IMR-90 (cell line): ENCODE results near the gene ADCK1. TPM values are rescaled to one million over a fixed set of nuclear protein-coding genes. Genes with fewer than 3 reads are reported as not detected.
"Not testable (repeated sequence)": the region's sequence is repeated elsewhere in the genome, so short reads cannot be mapped to it uniquely, and the experiment has no call there.

Source experiments
- ATAC-seq: fragments of 200-7000 bp; cut with Tn5 transposase; 2 replicates; pipeline ENCODE4 v1.9.1; 2020; ENCODE audit warnings: low read depth, mild to moderate bottlenecking, moderate library complexity
- BruUV-seq: library from RNA; stranded (reverse); fragments of 400-500 nt; replicated peaks from 2 replicates; lab custom pipeline; 2021; lab: Mats Ljungman, UMichigan
- CTCF ChIA-PET: fragments of 300-600 bp; formaldehyde crosslinking; extraction: SDS; loops from one replicate; lab custom pipeline; 2021; ENCODE audit warnings: antibody characterized with exemption; lab: Yijun Ruan, JAX
- POLR2A ChIA-PET: fragments of 300-600 bp; sonication (Branson Sonifier 250); formaldehyde crosslinking; loops from one replicate; lab custom pipeline; 2022; ENCODE audit warnings: antibody characterized with exemption; ENCODE audit not compliant: unreplicated experiment; lab: Charles Lee
- DNase-seq: peaks from one replicate; pipeline ENCODE4 v3.0.0; 2013
- H2AFZ ChIP-seq: replicated peaks from 2 replicates; pipeline ENCODE3; 2013; ENCODE audit warnings: low read length, mild to moderate bottlenecking; ENCODE audit not compliant: poor library complexity
- H2AK5ac ChIP-seq: 2 replicates; pipeline ENCODE4 v1.6.1; 2013; ENCODE audit warnings: low read depth, low read length, inconsistent platforms
- H2AK9ac ChIP-seq: replicated peaks from 2 replicates; pipeline ENCODE3; 2013; ENCODE audit warnings: mild to moderate bottlenecking, low read depth, low read length, moderate library complexity; ENCODE audit not compliant: poor library complexity
- H2BK120ac ChIP-seq: 2 replicates; pipeline ENCODE4 v1.6.1; 2013; ENCODE audit warnings: low read depth, low read length, inconsistent platforms
- H2BK15ac ChIP-seq: 3 replicates; pipeline ENCODE4 v1.6.1; 2013; ENCODE audit warnings: low read depth, low read length, inconsistent platforms
- H2BK20ac ChIP-seq: 2 replicates; pipeline ENCODE4 v1.6.1; 2013; ENCODE audit warnings: low read depth, mild to moderate bottlenecking, inconsistent platforms, low read length, moderate library complexity
- H2BK5ac ChIP-seq: 2 replicates; pipeline ENCODE4 v1.6.1; 2013; ENCODE audit warnings: mild to moderate bottlenecking, low read depth, low read length, inconsistent platforms; ENCODE audit not compliant: poor library complexity, severe bottlenecking
- H3K14ac ChIP-seq: replicated peaks from 2 replicates; pipeline ENCODE4 v1.6.1; 2013; ENCODE audit warnings: low read depth, low read length, inconsistent platforms
- H3K18ac ChIP-seq: 2 replicates; pipeline ENCODE4 v1.6.1; 2013; ENCODE audit warnings: low read depth, low read length, control low read depth
- H3K23ac ChIP-seq: 2 replicates; pipeline ENCODE4 v1.6.1; 2013; ENCODE audit warnings: low read depth, low read length, inconsistent platforms
- H3K27ac ChIP-seq: 2 replicates; pipeline ENCODE4 v1.5.1; 2013; ENCODE audit warnings: mild to moderate bottlenecking, control low read depth, low read length; ENCODE audit not compliant: insufficient read depth
- H3K27me3 ChIP-seq: 2 replicates; pipeline ENCODE4 v1.6.1; 2013; ENCODE audit warnings: low read length; ENCODE audit not compliant: control insufficient read depth, insufficient read depth
- H3K36me3 ChIP-seq: 2 replicates; pipeline ENCODE4 v1.6.1; 2013; ENCODE audit warnings: low read length, mixed read lengths; ENCODE audit not compliant: control insufficient read depth, insufficient read depth
- H3K4ac ChIP-seq: 2 replicates; pipeline ENCODE4 v1.6.1; 2013; ENCODE audit warnings: low read depth, low read length, inconsistent platforms
- H3K4me1 ChIP-seq: 2 replicates; pipeline ENCODE4 v1.6.1; 2013; ENCODE audit warnings: low read length, mixed read lengths; ENCODE audit not compliant: control insufficient read depth, insufficient read depth
- H3K4me2 ChIP-seq: 2 replicates; pipeline ENCODE4 v1.6.1; 2013; ENCODE audit warnings: low read depth, mild to moderate bottlenecking, control low read depth, low read length, moderate library complexity
- H3K4me3 ChIP-seq: 2 replicates; pipeline ENCODE4 v1.5.1; 2013; ENCODE audit warnings: low read depth, mild to moderate bottlenecking, control low read depth, low read length, moderate library complexity; ENCODE audit not compliant: insufficient read depth
- H3K56ac ChIP-seq: 2 replicates; pipeline ENCODE4 v1.6.1; 2013; ENCODE audit warnings: low read length, inconsistent platforms; ENCODE audit not compliant: insufficient read depth; ENCODE audit errors: extremely low read depth
- H3K79me1 ChIP-seq, 2 experiments: 2 replicates each; pipeline ENCODE4 v1.6.1; 2013; ENCODE audit warnings: low read length in 2 of 2, inconsistent platforms in 1 of 2, low read depth in 1 of 2
- H3K9ac ChIP-seq: 2 replicates; pipeline ENCODE4 v1.6.1; 2013; ENCODE audit warnings: low read depth, low read length, control low read depth
- H3K9me1 ChIP-seq: 2 replicates; pipeline ENCODE4 v1.6.1; 2013; ENCODE audit warnings: low read length, inconsistent platforms; ENCODE audit not compliant: insufficient read depth
- H3K9me3 ChIP-seq: 2 replicates; pipeline ENCODE4 v1.6.1; 2013; ENCODE audit warnings: low read length; ENCODE audit not compliant: control insufficient read depth, insufficient read depth
- H4K20me1 ChIP-seq: 2 replicates; pipeline ENCODE4 v1.6.1; 2013; ENCODE audit warnings: low read length, inconsistent platforms; ENCODE audit not compliant: insufficient read depth
- H4K5ac ChIP-seq: 2 replicates; pipeline ENCODE4 v1.6.1; 2013; ENCODE audit warnings: mild to moderate bottlenecking, low read depth, low read length, control low read depth
- H4K8ac ChIP-seq, 2 experiments: 2 replicates each; pipeline ENCODE4 v1.6.1; 2013; ENCODE audit warnings: low read depth in 2 of 2, low read length in 2 of 2, control low read depth in 1 of 2, inconsistent platforms in 1 of 2
- H4K91ac ChIP-seq: 2 replicates; pipeline ENCODE4 v1.6.1; 2013; ENCODE audit warnings: low read depth, low read length, inconsistent platforms; ENCODE audit not compliant: insufficient read depth
- WGBS, 2 experiments: methylation state at CpG; one replicate each; pipeline versions ENCODE4 v1.1.5 to v1.1.7; 2013; ENCODE audit warnings: missing lambda C conversion rate in 2 of 2; ENCODE audit not compliant: insufficient read length in 1 of 2; ENCODE audit errors: extremely low coverage in 2 of 2; 5-methylcytosine and 5-hydroxymethylcytosine counted together
- dilution Hi-C: fragments of 300-500 bp; cut with HindIII; formaldehyde crosslinking; loops from one replicate; pipeline ENCODE4 v1.14.3; 2018; ENCODE audit warnings: low sequenced_read_pairs; ENCODE audit not compliant: unreplicated experiment
- in situ Hi-C: fragments of 300-500 bp; cut with MboI; formaldehyde crosslinking; loops from 3 replicates; pipeline ENCODE4 v1.14.3; 2019; ENCODE audit warnings: low sequenced_read_pairs, inconsistent platforms, mixed read lengths
- intact Hi-C: fragments of 100-400 bp; cut with micrococcal nuclease; formaldehyde crosslinking; loops from 2 replicates; pipeline ENCODE4 v1.10.0; 2022
- polyA plus RNA-seq, 3 experiments: library from polyadenylated mRNA; depleted of rRNA; stranded (reverse); fragments of >200 nt; gene quantifications; 2 replicates each; pipeline ENCODE4 v1.2.3, GENCODE V29; 2012; ENCODE audit warnings: low replicate concordance in 1 of 3
- total RNA-seq: library from RNA; depleted of rRNA; stranded (reverse); fragments of >200 nt; gene quantifications from 2 replicates; pipeline ENCODE4 v1.2.3, GENCODE V29; 2012

Gene ADCK1
- total and polyA plus RNA-seq, 2 of the 4 experiments (the other 2 are of a cell fraction), result 1.6 to 4.6 TPM

DNA sequence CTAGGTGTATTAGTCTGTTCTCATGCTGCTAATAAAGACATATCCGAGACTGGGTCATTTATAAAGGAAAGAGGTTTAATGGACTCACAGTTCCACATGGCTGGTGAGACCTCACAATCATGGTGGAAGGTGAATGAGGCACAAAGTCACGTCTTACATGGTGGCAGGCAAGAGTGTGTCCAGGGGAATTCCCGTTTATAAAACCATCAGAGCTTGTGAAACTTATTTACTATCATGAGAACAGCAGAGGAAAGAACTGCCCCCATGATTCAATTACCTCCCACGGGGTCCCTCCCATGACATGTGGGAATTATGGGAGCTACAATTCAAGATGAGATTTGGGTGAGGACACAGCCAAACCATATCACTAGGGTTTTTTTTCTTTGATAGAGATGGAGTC, 25.9 kb upstream of the ADCK1 start:
- POLR2A ChIA-PET, result not testable (repeated sequence)

More for the DNA sequence above, 25.9 kb upstream of the ADCK1 start:
- H3K56ac ChIP-seq, H4K20me1 ChIP-seq, H3K27ac ChIP-seq, CTCF ChIA-PET, H3K9ac ChIP-seq, H2BK20ac ChIP-seq, H4K8ac ChIP-seq, H2AK9ac ChIP-seq, H2BK120ac ChIP-seq, DNase-seq, H3K4ac ChIP-seq, H3K4me2 ChIP-seq, H4K5ac ChIP-seq, in situ Hi-C loops, H3K79me1 ChIP-seq, intact Hi-C loops, H3K9me1 ChIP-seq, H3K27me3 ChIP-seq, H2BK5ac ChIP-seq, H3K36me3 ChIP-seq, H3K18ac ChIP-seq, H3K4me3 ChIP-seq, H2AFZ ChIP-seq, ATAC-seq, H3K9me3 ChIP-seq, BruUV-seq, H3K23ac ChIP-seq, H2AK5ac ChIP-seq, H3K14ac ChIP-seq, H2BK15ac ChIP-seq, H4K91ac ChIP-seq, H3K4me1 ChIP-seq, dilution Hi-C loops: not testable (repeated sequence)
- 100% methylated on average over 1 of the region's 4 CpGs; no CpG with 5 or more reads in 1 of the 2 experiments for WGBS, 2 experiments
